Mesenchymal stem cell (in vitro differentiated cells and primary cell): Measurements from ENCODE around the gene EGFR.
"Not testable (repeated sequence)": the region's sequence is repeated elsewhere in the genome, so short reads cannot be mapped to it uniquely, and the experiment has no call there.

Source experiments
- DNase-seq: peaks from one replicate; pipeline ENCODE4 v3.0.0-alpha.2; 2013
- H2AFZ ChIP-seq: one replicate; pipeline ENCODE4 v1.6.1; 2013; ENCODE audit warnings: low read depth, mild to moderate bottlenecking, control low read depth, inconsistent platforms, low read length, moderate library complexity
- H2AK5ac ChIP-seq: 2 replicates; pipeline ENCODE4 v1.6.1; 2013; ENCODE audit warnings: low read length, moderate library complexity, mild to moderate bottlenecking, inconsistent platforms; ENCODE audit not compliant: severe bottlenecking
- H2BK120ac ChIP-seq: one replicate; pipeline ENCODE4 v1.6.1; 2013; ENCODE audit warnings: low read depth, mild to moderate bottlenecking, inconsistent platforms, low read length, moderate library complexity
- H2BK12ac ChIP-seq, 2 experiments: one replicate each; pipeline ENCODE4 v1.6.1; 2013; ENCODE audit warnings: inconsistent platforms in 2 of 2, low read length in 2 of 2, mild to moderate bottlenecking in 2 of 2, moderate library complexity in 2 of 2, control low read depth in 1 of 2
- H2BK15ac ChIP-seq: one replicate; pipeline ENCODE4 v1.6.1; 2013; ENCODE audit warnings: mild to moderate bottlenecking, low read depth, inconsistent platforms; ENCODE audit not compliant: poor library complexity, severe bottlenecking
- H2BK5ac ChIP-seq: 2 replicates; pipeline ENCODE4 v1.6.1; 2013; ENCODE audit warnings: low read depth, mild to moderate bottlenecking, low read length, control low read depth, inconsistent platforms; ENCODE audit not compliant: poor library complexity, severe bottlenecking
- H3K14ac ChIP-seq, 2 experiments: one replicate each; pipeline ENCODE4 v1.6.1; 2013; ENCODE audit warnings: inconsistent platforms in 2 of 2, low read length in 2 of 2, control low read depth in 1 of 2, mild to moderate bottlenecking in 1 of 2, moderate library complexity in 1 of 2
- H3K18ac ChIP-seq, 2 experiments: one replicate each; pipeline ENCODE4 v1.6.1; 2013; ENCODE audit warnings: inconsistent platforms in 2 of 2, low read length in 2 of 2, control low read depth in 1 of 2, low read depth in 1 of 2, mild to moderate bottlenecking in 1 of 2
- H3K23ac ChIP-seq, 2 experiments: one replicate each; pipeline ENCODE4 v1.6.1; 2013; ENCODE audit warnings: inconsistent platforms in 2 of 2, low read length in 2 of 2, mild to moderate bottlenecking in 2 of 2, moderate library complexity in 2 of 2, control low read depth in 1 of 2
- H3K27ac ChIP-seq: 2 replicates; pipeline ENCODE4 v1.5.1; 2013; ENCODE audit warnings: mild to moderate bottlenecking, moderate library complexity, low read length, control low read depth, inconsistent platforms; ENCODE audit not compliant: poor library complexity, severe bottlenecking
- H3K27me3 ChIP-seq, 2 experiments: 2 replicates each; pipeline versions ENCODE4 v1.6.1 to v1.7.0; 2013; ENCODE audit warnings: low read length in 2 of 2, mild to moderate bottlenecking in 2 of 2, moderate library complexity in 2 of 2, control low read depth in 1 of 2, inconsistent platforms in 1 of 2; ENCODE audit not compliant: control insufficient read depth in 1 of 2, insufficient read depth in 1 of 2
- H3K36me3 ChIP-seq, 2 experiments: 2 replicates each; pipeline versions ENCODE4 v1.6.1 to v1.7.0; 2013; ENCODE audit warnings: low read length in 2 of 2, control low read depth in 1 of 2, inconsistent platforms in 1 of 2, low read depth in 1 of 2, mild to moderate bottlenecking in 1 of 2; ENCODE audit not compliant: insufficient read depth in 2 of 2, control insufficient read depth in 1 of 2
- H3K4ac ChIP-seq, 2 experiments: one replicate each; pipeline ENCODE4 v1.6.1; 2013; ENCODE audit warnings: inconsistent platforms in 2 of 2, low read length in 2 of 2, mild to moderate bottlenecking in 2 of 2, moderate library complexity in 2 of 2, control low read depth in 1 of 2, low read depth in 1 of 2
- H3K4me1 ChIP-seq: 2 replicates; pipeline ENCODE4 v1.6.1; 2013; ENCODE audit warnings: low read depth, low read length, control low read depth; ENCODE audit not compliant: control insufficient read depth, insufficient read depth
- H3K4me2 ChIP-seq: 2 replicates; pipeline ENCODE4 v1.6.1; 2013; ENCODE audit warnings: low read length, mild to moderate bottlenecking, inconsistent platforms; ENCODE audit not compliant: poor library complexity, severe bottlenecking
- H3K4me3 ChIP-seq, 2 experiments: 2 replicates each; pipeline versions ENCODE4 v1.5.1 to v1.7.0; 2013; ENCODE audit warnings: low read length in 2 of 2, mild to moderate bottlenecking in 2 of 2, control low read depth in 1 of 2, low read depth in 1 of 2; ENCODE audit not compliant: insufficient read depth in 1 of 2
- H3K79me1 ChIP-seq: replicated peaks from 2 replicates; pipeline ENCODE4 v1.6.1; 2013; ENCODE audit warnings: mild to moderate bottlenecking, control low read depth, low read length, inconsistent platforms; ENCODE audit not compliant: poor library complexity, severe bottlenecking
- H3K9ac ChIP-seq: 2 replicates; pipeline ENCODE4 v1.7.0; 2013; ENCODE audit warnings: mild to moderate bottlenecking, low read length, moderate library complexity
- H3K9me3 ChIP-seq: 2 replicates; pipeline ENCODE4 v1.7.0; 2013; ENCODE audit warnings: mild to moderate bottlenecking, low read length; ENCODE audit not compliant: control insufficient read depth
- H4K8ac ChIP-seq: one replicate; pipeline ENCODE4 v1.6.1; 2013; ENCODE audit warnings: inconsistent platforms, mild to moderate bottlenecking, low read length, moderate library complexity
- H4K91ac ChIP-seq: one replicate; pipeline ENCODE4 v1.6.1; 2013; ENCODE audit warnings: mild to moderate bottlenecking, low read length, inconsistent platforms
- WGBS: methylation state at CpG from one replicate; pipeline ENCODE4 v1.1.7; 2013; ENCODE audit warnings: mixed read lengths; 5-methylcytosine and 5-hydroxymethylcytosine counted together

Gene EGFR

DNA sequence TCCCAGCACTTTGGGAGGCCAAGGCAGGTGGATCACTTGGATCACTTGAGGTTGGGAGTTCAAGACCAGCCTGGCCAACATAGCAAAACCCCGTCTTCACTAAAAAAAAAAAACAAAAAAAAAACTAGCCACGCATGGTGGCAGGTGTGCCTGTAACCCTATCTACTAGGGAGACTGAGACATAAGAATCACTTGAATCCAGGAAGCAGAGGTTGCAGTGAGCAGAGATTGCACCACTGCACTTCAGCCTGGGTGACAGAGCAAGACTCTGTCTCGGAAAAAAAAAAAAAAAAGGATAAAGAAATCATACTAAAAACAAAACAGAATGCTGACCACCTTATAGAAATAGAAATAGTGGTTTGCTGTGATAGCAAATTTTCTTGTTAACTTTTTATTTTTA, 16.6 kb downstream of the EGFR start:
- H2BK12ac ChIP-seq, H2BK120ac ChIP-seq, H3K9ac ChIP-seq, H3K23ac ChIP-seq, H3K4ac ChIP-seq, H4K8ac ChIP-seq, H3K27me3 ChIP-seq, H4K91ac ChIP-seq, H2BK15ac ChIP-seq, H3K4me2 ChIP-seq, H3K27ac ChIP-seq, DNase-seq, H3K4me3 ChIP-seq, H3K9me3 ChIP-seq, H3K14ac ChIP-seq, H3K18ac ChIP-seq, H2BK5ac ChIP-seq, H2AFZ ChIP-seq, H2AK5ac ChIP-seq: not testable (repeated sequence)
- Histone ChIP-seq H3K36me3 (peaks cover 9 to 52% of the 10 kb centered on the region in 2 experiments), H3K4me1 (peaks cover 15% of the 10 kb centered on the region), H3K79me1 (peaks cover 24% of the 10 kb centered on the region)
- WGBS: 100% methylated on average over 1 of the region's 3 CpGs

DNA sequence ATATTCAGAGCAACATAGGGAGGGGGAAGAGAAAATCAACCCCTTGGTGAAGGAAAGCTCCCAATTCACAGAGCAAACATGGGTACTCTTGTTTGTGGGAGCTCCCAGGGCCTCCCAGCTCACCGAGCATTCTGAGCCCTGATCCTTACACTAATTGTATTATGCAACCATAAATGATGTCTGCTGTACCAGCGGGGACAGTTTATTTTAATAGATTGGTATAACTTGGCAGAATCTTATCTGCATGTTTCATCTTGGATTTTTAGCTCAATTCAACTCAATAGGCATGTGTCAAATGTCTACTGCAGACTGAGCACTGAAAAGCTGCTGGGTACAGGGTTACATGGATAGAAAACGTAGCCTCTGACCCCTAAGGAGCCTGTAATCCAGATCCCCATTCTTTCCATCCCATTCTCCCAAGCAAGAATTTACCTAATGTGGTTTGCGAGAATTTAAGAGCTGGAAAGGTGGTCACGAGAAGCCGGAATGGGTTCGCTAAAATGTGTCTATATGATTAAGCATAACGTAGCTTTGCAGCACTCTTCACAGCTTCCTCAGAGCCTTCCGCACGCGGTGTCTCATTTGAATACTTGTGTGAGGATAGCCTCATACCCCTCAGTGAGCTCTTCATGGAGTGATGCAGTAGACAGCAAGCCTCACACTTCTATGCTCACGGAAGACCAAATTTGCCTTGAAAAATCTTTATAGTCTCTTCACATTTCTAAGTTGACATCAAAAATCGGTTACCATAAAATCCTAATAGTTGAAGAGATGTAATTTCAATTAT, 18.3 kb downstream of the EGFR start:
- Histone ChIP-seq H2BK5ac (no peak overlapping the region), H3K79me1 (peaks cover 28% of the 10 kb centered on the region), H2AFZ (no peak overlapping the region), H3K4me3 (no peak overlapping the region), H3K4ac (no peak overlapping the region), H3K27me3 (no peaks in the 10 kb centered on the region), H2AK5ac (peak overlapping the region; percentile 81), H2BK12ac (no peak overlapping the region), H4K91ac (no peak overlapping the region), H3K4me1 (peaks cover 13% of the 10 kb centered on the region), H3K14ac (no peak overlapping the region), H3K18ac (no peak overlapping the region), H2BK15ac (no peak overlapping the region), H3K23ac (no peak overlapping the region), H3K9me3 (no peaks in the 10 kb centered on the region), H3K36me3 (peaks cover 9 to 44% of the 10 kb centered on the region in 2 experiments), H2BK120ac (no peak overlapping the region), H3K4me2 (no peak overlapping the region), H4K8ac (no peak overlapping the region), H3K27ac (no peak overlapping the region), H3K9ac (no peak overlapping the region)
- no peak for DNase-seq
- WGBS: 94% methylated on average over 12 of the region's 13 CpGs

DNA sequence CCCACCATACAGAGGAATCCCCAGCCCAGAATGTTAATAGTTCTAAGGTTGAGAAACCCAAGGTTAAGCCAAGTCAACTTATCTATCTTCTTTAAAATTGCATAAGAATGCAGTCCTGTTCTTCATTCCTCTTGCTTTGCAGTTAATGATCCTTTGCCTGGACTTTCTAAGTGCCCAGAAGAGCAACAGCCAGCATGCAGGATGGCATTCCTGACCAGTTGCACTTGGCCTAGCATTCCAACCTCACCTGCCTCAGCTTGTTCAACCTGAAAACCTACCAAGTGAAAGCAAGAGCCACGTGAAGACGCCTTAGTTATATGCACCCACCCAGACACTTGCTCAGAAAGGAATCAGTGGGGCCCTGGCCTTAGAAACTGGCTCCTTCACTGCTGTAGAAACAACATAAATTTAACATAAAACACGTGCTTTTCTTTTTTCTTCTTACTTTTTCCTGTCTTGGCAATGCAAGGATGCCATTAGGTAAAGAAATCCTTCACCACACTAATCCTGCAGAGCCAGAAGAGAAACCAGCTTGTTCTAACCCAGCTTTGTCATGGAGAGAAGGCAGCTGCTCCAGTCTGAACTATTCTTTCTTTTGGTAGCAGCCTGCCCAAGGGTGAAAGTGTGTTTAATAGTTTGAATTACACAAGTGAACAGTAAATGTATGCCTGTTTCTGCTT, 25.0 kb downstream of the EGFR start:
- Histone ChIP-seq H3K4me1 (peaks cover 5% of the 10 kb centered on the region), H3K23ac (no peak overlapping the region), H3K4me2 (no peak overlapping the region), H3K4me3 (no peak overlapping the region), H2AK5ac (no peak overlapping the region), H2BK120ac (no peak overlapping the region), H2BK5ac (no peak overlapping the region), H3K14ac (no peak overlapping the region), H2BK15ac (no peak overlapping the region), H3K79me1 (peaks cover 32% of the 10 kb centered on the region), H4K8ac (no peak overlapping the region), H3K27ac (no peak overlapping the region), H3K9ac (no peak overlapping the region), H3K36me3 (peaks cover 2 to 42% of the 10 kb centered on the region in 2 experiments), H4K91ac (no peak overlapping the region), H2BK12ac (no peak overlapping the region), H2AFZ (no peak overlapping the region), H3K9me3 (no peaks in the 10 kb centered on the region), H3K27me3 (no peaks in the 10 kb centered on the region), H3K18ac (no peak overlapping the region), H3K4ac (no peak overlapping the region)
- no peak for DNase-seq
- 95% methylated on average over 3 of the region's 3 CpGs for WGBS

DNA sequence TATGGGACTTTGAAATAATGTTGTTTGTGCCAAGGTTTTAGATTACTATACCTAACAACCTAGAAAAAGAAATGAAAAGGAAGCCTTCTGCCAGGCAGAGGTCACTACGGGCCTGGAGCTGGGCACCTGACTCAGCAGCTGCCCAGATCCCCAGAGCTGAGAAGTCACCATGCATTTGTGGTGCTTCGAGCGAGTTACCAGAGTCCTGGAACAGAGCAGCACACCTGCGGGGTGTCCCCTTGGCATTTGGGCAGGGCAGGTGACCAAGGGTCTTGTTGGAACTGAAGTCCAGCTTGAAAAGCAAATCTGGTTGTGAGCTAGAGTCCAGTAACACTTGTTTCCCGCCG, 25.5 kb downstream of the EGFR start:
- Histone ChIP-seq H3K9me3 (no peaks in the 10 kb centered on the region), H3K14ac (no peak overlapping the region), H2BK120ac (no peak overlapping the region), H3K79me1 (peaks cover 30% of the 10 kb centered on the region), H3K23ac (no peak overlapping the region), H4K91ac (peak overlapping the region; percentile 76), H2BK5ac (no peak overlapping the region), H2BK15ac (no peak overlapping the region), H3K4ac (no peak overlapping the region), H3K4me1 (peaks cover 5% of the 10 kb centered on the region), H3K27ac (no peak overlapping the region), H3K36me3 (peaks cover 2 to 38% of the 10 kb centered on the region in 2 experiments), H3K4me2 (no peak overlapping the region), H3K27me3 (no peaks in the 10 kb centered on the region), H3K4me3 (no peak overlapping the region), H2BK12ac (no peak overlapping the region), H3K18ac (no peak overlapping the region), H3K9ac (peak overlapping the region; percentile 2), H2AK5ac (peak overlapping the region; percentile 81), H2AFZ (no peak overlapping the region), H4K8ac (peak overlapping the region; percentile 66)
- 93% methylated on average over 6 of the region's 6 CpGs for WGBS
- no peak for DNase-seq
